NCI-H2196 (cell line): ENCODE measurements around the gene STX8.
A peak's percentile ranks its signal among the peaks of the same experiment; 100 is the strongest.
"Not testable (repeated sequence)": the region's sequence is repeated elsewhere in the genome, so short reads cannot be mapped to it uniquely, and the experiment has no call there.

Source experiments
- DNase-seq: peaks from one replicate; lab custom pipeline; 2025; ENCODE audit not compliant: unreplicated experiment; lab: John Stamatoyannopoulos, UW

Gene STX8

DNA sequence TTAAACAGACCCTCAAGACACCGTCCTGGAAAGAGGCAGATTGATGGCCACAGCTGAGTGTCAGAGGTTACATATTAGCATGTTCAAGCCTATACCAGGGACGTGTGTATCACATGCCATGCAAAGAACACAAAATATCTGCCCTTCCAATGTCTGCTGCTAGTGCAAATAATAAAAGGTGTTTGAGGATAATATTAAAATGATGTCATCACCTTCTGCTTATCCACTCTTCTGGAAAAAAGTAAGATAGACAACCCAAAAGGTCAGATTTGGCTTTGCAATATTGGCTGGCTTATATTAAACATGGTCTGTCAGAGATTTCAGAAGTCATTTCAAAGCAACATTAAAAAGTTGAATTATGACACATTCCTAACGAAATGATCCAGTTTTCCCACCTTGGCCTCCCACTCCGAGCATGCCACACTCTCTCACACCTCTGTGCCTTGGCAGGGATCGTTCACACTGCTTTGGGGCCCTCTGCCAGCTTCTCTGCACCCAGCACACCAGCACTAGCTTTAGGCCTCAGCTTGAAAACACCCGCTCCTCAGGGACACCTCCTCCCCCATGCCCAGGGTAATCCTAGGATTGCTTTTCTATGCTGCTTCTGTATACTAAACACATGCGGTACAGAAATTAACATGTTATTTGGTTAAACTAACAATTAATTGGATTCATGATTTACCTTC, 306.1 kb downstream of the STX8 start:
- no peak for DNase-seq

DNA sequence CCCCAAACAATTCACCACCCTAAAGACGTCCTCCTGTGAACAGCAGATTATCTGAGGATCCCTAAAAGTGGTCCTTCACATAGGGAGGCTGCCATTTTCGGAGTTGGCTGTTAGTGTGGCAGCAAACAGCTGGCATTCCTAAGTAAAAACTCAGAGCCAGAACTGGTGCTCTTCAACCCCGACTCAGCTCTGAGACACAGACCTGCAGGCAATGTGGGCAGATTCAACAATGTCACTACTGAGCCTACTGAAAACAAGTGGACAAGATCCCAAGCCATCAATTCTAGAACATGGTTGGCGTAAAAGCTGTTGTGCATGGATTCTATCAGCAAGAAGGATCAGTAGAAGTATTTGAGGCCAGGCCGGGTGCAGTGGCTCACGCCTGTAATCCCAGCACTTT, 307.1 kb downstream of the STX8 start:
- DNase-seq: no peak

DNA sequence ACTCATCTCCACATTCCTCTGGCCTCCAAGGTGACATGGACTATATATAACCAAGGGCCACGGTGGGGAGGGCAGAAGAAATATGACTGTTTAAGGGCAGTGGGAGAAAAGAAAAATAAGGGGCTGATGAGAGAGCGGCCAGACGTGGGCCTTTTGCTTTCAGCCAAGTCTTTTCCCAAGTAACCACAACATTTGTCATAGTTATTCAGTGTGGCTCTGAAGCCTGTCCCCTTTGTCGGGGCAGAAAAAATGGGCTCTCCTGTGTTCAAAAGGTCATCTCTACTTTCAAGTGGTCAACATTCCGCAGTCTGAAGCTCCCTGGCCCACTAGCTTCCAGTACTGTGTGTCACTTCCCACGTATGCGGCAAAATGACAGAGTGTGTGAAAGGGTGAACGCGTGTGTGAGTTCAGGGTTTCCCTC, 308.9 kb downstream of the STX8 start:
- DNase-seq: no peak

DNA sequence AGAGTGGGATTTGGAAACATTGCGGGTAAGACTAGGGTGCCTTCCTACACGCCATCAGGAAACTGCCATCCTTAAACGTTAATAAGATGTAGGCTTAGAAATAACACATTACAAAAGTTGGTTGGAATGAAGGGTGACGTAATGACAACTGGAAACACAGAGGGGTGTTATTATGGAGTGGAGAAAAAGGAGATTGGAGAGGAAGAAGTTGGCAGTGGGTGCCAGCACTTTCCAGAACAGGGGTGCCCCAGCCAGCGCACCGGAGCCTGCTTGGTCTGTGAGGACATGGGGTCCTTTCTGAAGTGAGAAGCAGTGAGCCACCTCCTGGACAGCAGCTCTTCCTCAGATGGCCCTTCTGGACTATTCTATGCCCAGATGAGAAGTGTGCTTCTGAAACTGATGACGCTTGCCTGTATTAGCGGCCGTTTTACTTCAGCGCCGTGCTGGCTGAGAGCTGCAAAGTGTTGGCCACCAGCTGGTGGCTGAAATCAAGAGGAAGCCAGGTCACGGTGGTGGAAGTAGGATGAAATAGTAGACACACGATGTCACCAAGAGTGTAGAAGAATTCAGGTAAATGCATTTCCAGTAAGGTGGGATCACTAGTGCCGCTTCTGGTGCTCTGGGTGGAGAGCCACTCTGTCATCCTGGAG, 309.5 kb downstream of the STX8 start:
- DNase-seq: no peak

DNA sequence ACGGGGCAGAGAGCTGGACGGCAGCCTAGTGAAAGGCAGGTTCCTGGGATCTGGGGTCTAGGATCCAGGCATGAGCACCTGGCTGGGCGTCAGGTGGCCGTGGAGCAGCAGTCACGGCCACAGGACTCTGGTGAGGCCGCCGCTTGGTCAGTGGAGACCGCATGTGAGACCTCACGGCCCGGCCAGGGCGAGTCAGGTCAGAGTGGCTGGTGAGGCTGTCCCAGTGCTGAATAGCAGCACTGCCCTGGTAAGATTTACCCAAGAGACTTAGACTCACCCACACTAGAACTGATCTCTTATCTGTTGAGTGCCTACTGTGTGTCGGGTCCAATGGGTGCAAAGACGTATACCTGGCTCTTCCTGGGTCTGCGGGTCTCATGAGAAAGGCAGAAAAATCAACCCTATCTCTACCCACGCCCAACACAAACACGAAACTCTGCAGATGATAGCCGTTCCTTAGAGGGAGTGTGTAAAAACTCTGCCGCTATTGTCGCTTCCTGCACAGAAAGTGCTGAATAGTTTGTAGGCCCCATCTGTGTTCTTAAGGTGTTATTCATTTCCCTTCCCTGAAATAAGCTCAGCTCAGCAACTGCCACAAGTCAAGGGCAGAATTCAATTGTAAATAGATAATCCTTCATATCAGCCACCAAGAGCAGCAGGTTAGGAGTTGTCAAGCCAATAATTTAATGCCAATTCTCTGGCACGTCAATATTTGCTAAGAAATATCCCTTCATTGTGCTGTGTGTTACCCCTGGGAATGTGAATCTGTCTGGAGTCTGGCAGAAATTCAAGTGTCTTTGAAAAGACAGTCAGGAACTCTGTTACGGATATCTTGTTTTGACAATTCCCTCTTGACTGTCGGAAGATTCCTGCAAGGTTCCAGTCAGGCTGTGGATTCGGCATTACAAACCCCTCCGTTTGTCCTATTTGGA, 314.3 kb downstream of the STX8 start:
- DNase-seq: no peak

DNA sequence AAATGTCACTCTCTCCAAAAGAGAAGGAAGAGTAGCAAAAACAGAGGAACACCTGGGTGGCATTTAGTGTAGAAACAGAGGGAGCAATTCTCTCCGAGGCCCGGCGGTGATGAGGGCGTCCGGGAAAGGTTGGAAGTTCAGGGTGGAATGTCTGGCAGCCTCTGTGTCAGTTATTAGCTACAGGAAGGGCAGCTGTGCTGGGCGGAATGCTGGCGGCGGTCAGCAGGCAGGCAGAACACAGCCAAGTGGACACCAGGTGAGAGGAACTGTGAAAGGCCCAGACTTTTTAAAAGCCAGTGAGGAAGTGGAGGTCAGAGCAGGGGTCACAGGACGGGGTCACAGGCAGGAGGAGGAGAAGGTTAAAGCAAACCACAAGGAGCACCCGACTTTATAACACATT, 316.2 kb downstream of the STX8 start:
- DNase-seq: no peak

DNA sequence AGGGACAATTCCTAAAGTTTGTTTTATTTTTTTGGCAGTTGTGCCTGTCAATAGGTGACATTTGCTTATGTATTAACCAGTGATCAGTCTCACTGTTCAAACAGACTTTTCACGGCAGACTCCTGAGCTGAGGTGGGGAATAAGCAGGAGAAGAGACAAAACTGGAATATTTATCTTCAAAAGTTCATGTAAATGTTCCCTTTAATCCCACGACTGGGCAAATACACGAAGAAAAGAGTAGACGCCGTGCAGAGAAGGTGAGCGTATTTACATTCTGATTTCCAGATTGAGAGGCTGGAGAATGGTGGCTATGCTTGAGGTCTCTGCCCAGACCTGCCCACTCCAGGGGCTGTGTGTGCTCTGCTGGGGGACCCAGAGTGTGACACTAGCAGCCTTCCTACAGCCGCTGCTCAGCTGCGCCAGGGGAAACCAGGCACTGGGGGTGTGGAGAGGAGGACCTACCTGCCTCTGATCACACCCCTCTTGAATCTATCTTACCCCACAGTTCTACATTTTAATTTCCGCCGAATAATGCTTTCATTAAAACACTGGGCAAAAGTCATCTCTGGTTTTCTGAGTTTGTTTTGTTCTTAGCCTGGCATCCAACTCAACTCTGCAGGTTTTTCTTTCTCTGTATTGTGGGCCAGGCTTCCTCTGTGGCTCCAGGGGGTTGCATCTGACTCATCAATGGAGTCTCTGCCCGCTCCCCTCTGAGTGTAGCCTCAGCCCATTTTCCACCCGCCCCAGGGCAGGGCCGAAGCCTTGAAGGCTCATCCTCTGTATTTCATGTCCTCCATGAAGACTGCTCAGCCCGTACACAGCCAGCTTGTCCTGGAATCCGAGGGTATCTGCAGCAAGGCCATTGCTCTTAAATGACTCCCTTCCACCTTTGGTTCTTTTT, 317.3 kb downstream of the STX8 start:
- DNase-seq: no peak

DNA sequence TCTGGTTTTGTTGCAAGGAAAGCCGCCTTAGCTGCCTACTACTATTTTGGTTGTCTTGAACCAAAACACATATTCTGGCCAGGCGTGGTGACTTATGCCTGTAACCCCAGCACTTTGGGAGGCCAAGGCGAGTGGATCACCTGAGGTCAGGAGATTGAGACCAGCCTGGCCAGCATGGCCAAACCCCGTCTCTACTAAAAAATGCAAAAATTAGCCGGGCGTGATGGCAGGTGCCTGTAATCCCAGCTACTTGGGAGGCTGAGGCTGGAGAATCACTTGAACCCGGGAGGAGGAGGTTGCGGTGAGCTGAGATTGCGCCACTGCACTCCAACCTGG, 318.0 kb downstream of the STX8 start:
- not testable (repeated sequence) for DNase-seq

DNA sequence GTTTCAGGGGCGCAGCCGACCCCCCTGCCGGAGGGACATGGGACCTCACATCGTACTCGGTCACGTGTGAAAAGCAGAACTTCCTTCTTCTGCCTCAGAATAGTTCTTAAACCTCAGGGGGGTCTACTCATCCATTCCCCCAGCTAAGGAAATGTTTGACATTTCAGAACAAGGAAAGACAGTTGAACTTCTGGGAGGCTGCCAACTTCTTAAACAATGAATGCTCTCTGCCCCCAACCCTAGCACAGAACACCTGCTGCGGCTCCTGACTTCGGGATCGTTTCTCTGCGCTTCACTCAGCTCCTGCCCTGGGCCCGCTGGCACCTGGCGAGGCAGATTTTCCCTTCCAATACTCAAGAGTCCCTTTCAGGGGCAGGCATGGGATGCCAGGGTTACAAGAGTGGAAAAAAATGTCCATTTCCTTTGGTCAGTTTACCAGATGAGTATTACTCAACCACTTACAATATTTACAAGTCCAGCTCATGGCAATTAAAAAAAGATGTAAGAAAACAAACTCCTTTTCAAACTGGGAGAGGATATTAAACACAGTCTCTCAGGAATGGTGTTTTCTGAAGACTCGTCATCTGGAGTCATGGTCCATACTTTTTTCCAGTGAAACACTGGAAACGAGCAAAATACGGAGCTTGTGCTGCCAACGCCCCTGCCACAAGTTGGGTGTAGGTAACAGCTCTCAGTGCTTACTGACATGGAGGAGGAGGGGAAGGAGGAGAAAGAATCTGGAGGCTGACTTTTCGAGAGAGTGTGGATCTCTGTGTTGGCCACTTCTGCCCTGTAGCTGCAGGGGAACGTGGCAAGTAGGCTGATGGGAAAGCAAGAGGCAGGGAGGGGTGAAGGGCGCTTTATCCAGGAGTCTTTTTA, 318.6 kb downstream of the STX8 start:
- peak; percentile 39 for DNase-seq

DNA sequence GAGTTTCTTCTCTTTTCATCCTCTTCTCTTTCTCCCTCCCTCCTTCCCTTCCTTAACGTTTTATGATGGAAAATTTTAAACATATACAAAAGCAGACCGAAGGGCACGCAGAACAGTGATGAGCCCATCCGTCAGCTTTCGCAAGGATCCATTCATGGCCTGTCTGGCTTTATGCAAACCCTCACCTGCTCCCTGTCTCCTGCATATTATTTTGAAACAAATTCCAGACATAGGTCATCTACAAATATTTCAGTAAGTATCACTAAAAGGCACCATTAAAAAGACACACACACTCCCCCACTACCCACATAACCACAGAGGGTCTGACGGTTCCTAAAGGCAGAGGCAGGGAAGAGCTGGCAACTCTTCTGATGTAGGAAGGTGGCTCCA, 319.3 kb downstream of the STX8 start:
- no peak for DNase-seq

DNA sequence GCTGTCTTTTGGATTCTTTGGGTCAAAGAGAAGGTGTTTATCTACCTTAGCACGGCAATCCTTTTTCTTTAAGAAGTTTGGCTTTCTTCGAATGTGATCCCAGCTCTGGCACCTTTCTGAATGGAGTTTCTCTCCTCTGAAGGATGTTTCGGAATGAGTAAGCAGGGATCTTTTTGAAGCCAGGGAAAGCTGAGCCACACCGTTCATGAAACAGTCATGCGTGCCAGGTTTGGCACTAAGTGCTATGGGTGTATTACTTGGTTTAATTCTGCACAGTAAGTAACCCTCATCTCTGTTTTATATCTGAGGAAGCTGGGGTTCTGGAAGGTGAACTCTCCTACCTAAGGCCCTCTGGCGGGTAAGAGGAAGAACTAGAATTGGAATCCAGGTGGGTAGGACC, 319.8 kb downstream of the STX8 start:
- DNase-seq: no peak

DNA sequence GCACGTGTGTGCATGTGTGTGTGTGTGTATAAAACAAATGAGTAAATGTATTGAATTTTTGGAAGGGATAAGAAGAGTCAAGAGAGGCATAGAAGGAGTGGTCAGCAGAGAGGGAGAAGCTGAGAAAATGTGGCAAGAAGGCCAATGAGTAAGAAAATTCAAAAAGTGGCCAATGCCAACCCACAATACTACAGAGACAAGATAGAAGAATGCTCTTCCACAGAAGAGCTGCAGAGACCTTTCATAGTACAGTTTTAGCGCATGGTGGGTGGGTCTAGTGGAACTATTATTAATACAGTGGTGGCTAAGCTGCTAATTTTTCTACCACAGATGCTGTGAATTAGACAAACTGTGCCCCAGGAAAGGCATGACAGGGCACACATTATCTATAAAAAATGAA, 320.8 kb downstream of the STX8 start:
- DNase-seq: no peak

DNA sequence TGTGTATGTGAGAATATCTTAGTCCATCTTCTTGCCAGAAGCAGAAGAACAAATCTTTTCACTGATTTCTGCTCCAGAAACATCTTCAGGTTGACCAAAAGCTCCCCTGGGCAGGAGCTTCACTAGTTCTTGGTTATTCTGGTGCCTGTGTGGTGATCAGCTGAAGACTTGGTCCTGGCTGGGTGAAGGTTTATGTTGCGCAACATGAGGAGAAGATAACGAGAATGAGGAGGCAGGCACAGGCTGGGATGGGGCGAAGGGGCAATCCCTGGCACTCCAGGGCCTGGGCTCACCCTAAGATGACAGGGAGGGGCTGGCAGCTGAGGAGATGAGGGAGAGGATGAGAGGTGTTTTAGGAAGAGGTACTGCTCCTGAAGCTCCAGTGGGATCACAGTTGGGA, 322.3 kb downstream of the STX8 start:
- no peak for DNase-seq

DNA sequence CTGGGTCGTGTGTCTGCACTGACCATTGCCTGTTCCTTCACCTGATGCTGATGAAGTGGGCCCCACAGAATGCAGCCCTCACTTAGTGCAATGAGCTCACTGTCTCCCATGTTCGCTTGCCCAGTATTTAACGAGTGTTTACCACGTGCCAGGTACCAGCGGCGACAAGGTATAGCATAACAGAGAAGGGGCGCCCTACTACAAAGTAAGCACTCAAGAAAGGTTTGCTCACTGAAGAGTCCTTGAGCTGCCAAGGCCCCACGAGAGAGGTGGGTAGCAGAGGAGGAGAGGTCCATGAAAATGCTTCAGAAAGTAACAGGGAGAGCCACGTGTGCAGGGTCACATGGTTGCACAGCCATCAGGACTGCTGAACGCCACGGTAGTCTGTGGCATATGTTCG, 324.3 kb downstream of the STX8 start:
- DNase-seq: no peak

DNA sequence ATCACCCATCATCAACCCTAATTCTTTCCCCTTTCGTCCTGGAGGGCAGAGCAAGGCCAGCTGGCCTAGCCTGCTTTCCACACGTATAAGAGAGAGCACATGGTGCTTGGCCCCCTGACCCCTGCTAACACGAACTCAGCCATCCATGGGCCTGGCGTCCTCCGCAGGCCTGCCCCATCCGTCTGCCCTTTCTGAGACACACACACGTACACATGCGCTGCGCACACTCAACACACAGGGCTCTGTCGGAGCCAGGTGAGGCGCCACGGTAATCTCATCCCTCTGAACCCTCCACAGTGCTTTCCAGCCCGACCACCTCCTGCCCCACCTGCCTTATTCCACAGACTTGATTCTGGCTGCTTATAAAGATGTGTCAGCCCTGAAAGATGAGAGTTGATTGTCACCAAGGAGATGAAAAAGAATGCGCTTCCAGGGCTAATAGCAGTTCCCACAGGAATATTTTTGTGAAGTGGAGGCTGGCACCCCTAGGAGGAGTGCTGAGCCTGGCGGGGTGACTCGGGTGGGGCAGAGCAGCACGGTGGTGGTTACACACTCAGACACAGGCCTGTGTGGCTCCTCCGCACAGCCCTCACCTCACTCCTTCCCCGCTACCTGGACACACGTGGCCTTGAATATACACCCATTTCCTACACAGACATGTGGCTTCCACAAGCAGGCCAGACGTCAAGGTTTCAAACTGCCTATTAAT, 326.2 kb downstream of the STX8 start:
- DNase-seq: no peak

DNA sequence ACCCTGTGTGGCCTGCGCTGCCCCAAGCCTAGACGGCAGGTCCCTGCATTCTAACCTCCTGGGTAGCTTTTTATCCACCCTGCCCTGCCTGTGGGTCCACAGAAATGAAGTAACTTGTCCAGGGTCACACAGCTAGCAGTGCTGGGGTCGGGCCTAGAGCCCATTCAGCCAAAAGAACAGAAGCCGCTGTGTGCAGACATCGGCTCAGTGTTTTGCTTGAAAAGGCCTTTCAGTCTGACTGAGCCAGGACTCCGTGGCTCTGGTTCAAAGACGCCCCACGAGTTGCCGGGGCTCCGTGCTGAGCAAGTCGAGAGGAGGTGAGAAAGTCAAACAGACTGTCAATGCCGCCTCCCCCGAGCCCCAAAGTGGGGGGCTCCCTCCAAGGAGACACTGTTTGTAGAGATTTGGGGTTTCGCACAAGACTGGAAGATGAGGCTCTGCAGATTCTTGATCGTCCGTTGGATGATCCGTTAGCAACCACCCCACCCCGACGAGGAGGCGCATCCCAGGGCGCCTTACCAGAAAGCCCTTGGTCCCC, 328.1 kb downstream of the STX8 start:
- no peak for DNase-seq

DNA sequence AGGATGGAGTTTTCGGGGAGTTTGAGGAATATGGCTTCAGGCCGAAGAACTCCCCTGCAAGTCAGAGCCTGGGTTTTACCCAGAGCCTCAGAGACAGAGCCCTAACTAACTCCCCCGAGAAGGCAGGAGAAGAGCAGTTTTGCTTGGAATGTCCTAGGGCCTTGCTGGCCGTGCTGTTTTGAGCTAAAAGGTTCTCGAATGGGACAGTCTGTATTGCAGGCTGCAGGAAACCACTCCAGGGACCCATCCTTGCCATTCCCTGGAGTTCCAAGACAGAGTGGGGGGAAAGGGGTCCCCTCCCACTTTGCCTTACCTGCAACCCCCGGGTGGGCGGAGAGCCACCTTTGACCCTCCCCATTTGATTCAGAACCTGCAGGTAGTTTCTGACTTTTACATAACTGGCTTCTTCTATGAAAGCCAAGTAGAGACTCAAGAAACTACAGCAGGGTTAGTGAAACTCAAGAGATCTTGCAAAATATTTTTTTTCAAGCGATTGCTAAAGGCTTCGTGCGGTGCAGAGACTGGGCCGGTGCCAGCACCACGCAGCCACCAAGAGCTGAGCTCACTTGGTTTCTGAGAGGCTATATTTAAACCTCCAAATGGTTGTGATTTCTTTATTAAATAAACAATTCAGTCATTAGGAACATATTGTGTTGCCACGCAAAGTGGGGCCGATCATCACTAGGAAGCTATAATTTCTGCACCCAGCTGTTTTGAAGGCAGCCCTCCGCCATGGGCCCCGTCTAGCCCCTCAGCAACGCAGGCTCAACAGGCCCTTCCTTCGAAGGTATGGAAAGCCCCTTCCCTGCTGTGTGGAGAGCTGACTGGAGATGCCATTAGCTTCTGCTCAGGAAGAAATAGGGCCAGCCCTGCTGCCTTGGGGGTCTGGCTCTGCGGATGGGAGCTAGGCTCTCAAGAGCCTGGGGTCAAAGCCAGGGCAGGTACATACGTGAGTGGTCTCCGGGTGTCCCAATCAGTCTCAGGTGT, 331.3 kb downstream of the STX8 start:
- no peak for DNase-seq

DNA sequence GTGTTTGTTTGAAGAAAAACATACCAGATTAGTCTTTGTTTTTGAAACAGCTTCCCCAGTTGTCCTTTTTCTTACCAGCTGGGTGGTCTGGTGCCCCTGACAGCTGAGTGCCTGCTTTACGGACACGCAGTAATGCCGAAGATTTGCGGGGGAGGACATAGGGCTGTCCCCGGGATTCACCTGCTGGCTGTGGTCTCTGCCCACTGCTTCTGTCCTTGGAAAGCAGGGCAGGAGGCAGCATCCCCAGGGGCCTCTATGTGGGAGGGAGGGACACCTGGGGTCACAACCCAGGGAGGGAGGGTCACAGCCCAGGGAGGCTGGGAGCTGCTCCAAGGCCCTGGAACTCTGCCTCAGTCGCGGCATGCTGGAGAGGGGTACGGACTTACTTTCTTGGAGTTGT, 332.6 kb downstream of the STX8 start:
- no peak for DNase-seq
